Left lung (tissue), 10 donors: Measurements from ENCODE around the gene MUC20. TPM values are rescaled to one million over a fixed set of nuclear protein-coding genes. Genes with fewer than 3 reads are reported as not detected.

Experiments used
- ATAC-seq: fragments of 200-7000 bp; cut with Tn5 transposase; one replicate; pipeline ENCODE4 v1.9.1; 2020; ENCODE audit warnings: moderate library complexity
- DNase-seq, 4 donors: peaks; one replicate each; pipeline ENCODE4 v3.0.0-alpha.2; 2013 to 2020
- H3K27ac ChIP-seq, 2 donors: fragments of 200-600 bp; sonication (generic) in 1 of 2; one replicate each; pipeline versions ENCODE4 v1.5.0 to v1.8.0; 2020 to 2021
- H3K27me3 ChIP-seq, 2 donors: fragments of 200-600 bp; sonication (generic) in 1 of 2; one replicate each; pipeline versions ENCODE4 v1.5.0 to v1.8.0; 2020 to 2021
- H3K36me3 ChIP-seq, 2 donors: fragments of 200-600 bp; sonication (generic) in 1 of 2; one replicate each; pipeline versions ENCODE4 v1.5.0 to v1.8.0; 2020 to 2021
- H3K4me1 ChIP-seq, 2 donors: fragments of 200-600 bp; one replicate each; pipeline ENCODE4 v1.8.0; 2021
- H3K4me3 ChIP-seq, 2 donors: fragments of 200-600 bp; sonication (generic) in 1 of 2; one replicate each; pipeline versions ENCODE4 v1.5.0 to v1.8.0; 2020 to 2021; ENCODE audit warnings: mild to moderate bottlenecking in 1 of 2
- H3K9me3 ChIP-seq, 2 donors: fragments of 200-600 bp; sonication (generic) in 1 of 2; one replicate each; pipeline versions ENCODE4 v1.5.0 to v1.8.0; 2020 to 2021
- CTCF ChIP-seq, 2 donors: fragments of 200-600 bp; sonication (generic) in 1 of 2; IDR thresholded peaks; one replicate each; pipeline versions ENCODE4 v1.5.0 to v1.8.0; 2021; ENCODE audit warnings: antibody characterized with exemption in 2 of 2
- intact Hi-C, 2 donors: fragments of 100-400 bp; cut with DNase I; formaldehyde crosslinking; loops; one replicate each; pipeline versions ENCODE4 v1.11.2 to v1.14.2; 2022
- polyA plus RNA-seq, 6 donors: library from polyadenylated mRNA; unstranded; fragments of 120-200 nt; gene quantifications; one replicate each; pipeline ENCODE4 v1.2.1, GENCODE V29; 2013; ENCODE audit not compliant: insufficient read length in 6 of 6
- total RNA-seq, 2 donors: library from RNA; stranded (reverse); fragmentation: NEBNext Ultra II Directional; extraction: Animal tissue kit (Norgen Biotek cat#: 25700); gene quantifications; one replicate each; pipeline ENCODE4 v1.2.1, GENCODE V29; 2021
- donor health status: DM: no; HTN: yes; CAD: no.
- donor health status: DM: no; HTN: no; CAD: no.

MUC20 gene
- total and polyA plus RNA-seq, 8 donors, result 7.7 to 22.2 (median 14.0) TPM

DNA sequence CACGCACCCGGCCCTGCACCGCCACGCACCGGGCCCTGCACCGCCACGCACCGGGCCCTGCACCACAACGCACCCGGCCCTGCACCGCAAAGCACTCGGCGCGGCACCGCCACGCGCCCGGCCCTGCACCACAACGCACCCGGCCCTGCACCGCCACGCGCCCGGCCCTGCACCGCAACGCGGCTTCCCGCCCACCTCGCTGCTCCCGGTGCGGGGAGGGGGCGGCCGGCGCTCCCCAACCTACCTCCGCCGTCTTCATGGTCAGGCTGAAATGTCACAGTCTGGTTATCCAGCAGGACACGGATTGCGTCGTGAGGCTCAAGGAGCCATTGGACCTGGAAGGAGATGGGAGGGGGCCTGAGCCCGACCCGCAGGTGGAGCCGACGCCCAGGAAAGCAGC lies 41.8 kb downstream of the MUC20 start:
- Histone ChIP-seq H3K36me3 (no peaks in the 10 kb centered on the region), H3K4me1 (no peaks in the 10 kb centered on the region), H3K4me3 (no peak overlapping the region), H3K27me3 (peaks cover 6 to 75% of the 10 kb centered on the region in 2 donors), H3K9me3 (no peaks in the 10 kb centered on the region), H3K27ac (no peak overlapping the region)
- no peak for ATAC-seq
- intact Hi-C loops, result no loop called here
- TF ChIP-seq CTCF (IDR thresholded peaks at IDR 0.05), result no peak
- peak in 1 of 4 donors; percentile 65 for DNase-seq

GRCh38 chr3:195763076-195763830 lies 42.5 kb downstream of the MUC20 start:
- DNase-seq (peak in 1 of 4 donors; percentile 70), ATAC-seq (no peak)
- H3K4me3 ChIP-seq, result no peak overlapping the region
- peaks cover 6 to 68% of the 10 kb centered on the region in 2 donors for H3K27me3 ChIP-seq
- no peaks in the 10 kb centered on the region for H3K36me3 ChIP-seq
- TF ChIP-seq CTCF (IDR thresholded peaks at IDR 0.05), result no peak
- no peaks in the 10 kb centered on the region for H3K4me1 ChIP-seq
- no peaks in the 10 kb centered on the region for H3K9me3 ChIP-seq
- intact Hi-C loops, result no loop called here
- H3K27ac ChIP-seq, result no peak overlapping the region

DNA sequence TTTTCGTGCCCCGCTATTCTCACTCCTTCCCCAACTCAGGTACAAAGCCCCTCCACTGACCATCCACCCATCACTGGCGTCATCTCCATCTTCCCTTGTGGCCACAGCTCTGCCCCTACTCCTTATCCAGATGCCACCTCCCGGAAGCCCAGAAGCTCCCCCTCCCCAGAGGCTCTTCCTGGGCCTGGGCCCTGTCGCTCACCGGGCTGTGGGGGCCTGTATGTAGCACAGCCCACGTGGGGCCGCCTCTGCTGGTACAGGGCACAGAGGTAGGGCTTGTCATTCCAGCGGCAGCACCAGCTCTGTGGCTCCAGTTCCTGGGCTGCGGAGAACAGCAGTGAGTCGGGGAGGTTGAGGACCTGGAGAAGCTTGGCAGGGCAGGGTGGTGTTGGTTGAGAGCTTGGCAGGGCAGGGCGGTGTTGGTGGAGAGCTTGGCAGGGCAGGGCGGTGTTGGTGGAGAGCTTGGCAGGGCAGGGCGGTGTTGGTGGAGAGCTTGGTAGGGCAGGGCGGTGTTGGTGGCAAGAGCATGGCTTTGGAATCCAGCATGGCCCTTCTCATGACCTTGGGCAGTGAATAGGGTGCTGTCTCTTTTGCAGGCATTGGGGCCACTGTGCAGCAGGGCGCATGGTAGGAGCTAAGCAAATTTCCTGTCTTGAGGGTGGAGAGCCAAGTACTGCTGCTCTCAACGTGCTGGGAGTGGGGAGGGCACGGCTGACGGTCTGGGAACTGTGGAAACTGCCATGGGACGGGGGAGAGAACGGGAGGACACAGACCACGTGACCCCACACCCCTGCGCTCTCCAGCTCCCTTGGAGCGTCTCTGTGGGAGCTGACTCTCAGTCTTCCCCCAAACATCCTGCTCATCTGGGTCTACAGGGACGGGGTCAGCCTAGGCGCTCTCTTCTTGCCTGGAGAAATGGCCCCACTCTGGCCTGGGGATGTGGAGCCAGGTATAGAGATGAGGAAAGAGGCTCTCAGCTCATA lies 43.4 kb downstream of the MUC20 start:
- no peaks in the 10 kb centered on the region for H3K4me1 ChIP-seq
- H3K4me3 ChIP-seq, result no peak overlapping the region
- no peak overlapping the region for H3K27ac ChIP-seq
- TF ChIP-seq CTCF (IDR thresholded peaks at IDR 0.05), result no peak
- H3K27me3 ChIP-seq, result peaks cover 6 to 60% of the 10 kb centered on the region in 2 donors
- H3K36me3 ChIP-seq, result no peaks in the 10 kb centered on the region
- ATAC-seq, result no peak
- no peaks in the 10 kb centered on the region for H3K9me3 ChIP-seq
- intact Hi-C loops, result no loop called here
- DNase-seq, result peak in 1 of 4 donors; percentile 52

- TF ChIP-seq CTCF (IDR thresholded peaks at IDR 0.05), result no peak
- intact Hi-C loops, result no loop called here
- H3K27ac ChIP-seq, result no peak overlapping the region
- no peaks in the 10 kb centered on the region for H3K36me3 ChIP-seq
- H3K9me3 ChIP-seq, result no peaks in the 10 kb centered on the region
- peaks cover 6 to 50% of the 10 kb centered on the region in 2 donors for H3K27me3 ChIP-seq
- ATAC-seq, result no peak
- peak in 1 of 4 donors; percentile 80 for DNase-seq
- no peak overlapping the region for H3K4me3 ChIP-seq
- H3K4me1 ChIP-seq, result no peaks in the 10 kb centered on the region
Observed at GRCh38 chr3:195764961-195765706, 44.4 kb downstream of the MUC20 start.
